GM12801 (cell line): Measurements from ENCODE around the gene AQP3.
A peak's percentile ranks its signal among the peaks of the same experiment; 100 is the strongest.

Experiments used
- TF ChIP-seq, protein P1 (sequence below): IDR thresholded peaks from one replicate; pipeline ENCODE4 v1.5.1; 2011; ENCODE audit warnings: control low read depth; ENCODE audit not compliant: insufficient read length; ENCODE audit errors: extremely low read depth

The AQP3 gene

DNA sequence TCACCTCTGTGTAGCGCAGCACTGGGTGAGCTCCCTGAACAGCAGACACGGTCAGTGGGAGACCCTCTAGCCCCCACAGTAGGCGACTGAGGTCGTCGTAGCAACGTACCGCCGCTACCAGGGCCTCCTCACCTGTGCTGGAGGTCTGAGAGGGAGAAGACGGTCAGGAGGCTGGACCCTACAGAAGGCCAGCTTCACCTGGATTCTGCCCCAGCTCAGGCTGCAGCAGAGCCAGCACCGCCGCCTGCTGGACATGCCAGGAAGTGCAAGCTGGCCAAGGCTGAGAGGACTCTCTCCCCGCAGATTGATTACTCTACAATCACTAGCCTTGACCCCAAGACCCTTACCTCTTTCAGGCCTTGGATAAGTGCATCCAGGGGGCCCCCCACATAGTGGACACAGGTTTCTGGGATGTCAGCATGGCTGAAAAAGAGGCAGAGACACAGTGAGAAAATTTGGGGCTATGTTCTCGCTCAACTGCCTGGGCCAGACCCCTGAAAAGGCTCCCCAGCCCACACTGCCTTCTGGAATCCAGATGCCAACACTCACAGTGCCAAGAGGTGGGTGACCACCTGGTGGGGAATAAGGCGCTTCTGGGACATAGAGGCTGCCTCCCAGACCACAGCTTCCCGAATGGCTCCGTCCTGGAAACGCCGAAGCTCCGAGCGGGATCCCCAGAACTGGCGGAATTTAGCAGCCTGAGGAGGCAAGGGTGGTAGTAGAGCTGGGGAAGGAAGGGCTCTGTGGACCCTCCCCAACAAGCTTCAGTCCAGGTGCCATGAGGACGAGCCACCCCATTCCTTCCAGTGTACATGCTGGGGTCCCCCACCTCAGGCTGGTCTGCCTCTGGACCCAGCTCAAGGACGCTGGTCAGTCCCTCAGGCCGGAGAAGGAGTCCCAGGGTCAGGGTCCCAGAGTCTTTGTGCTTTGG, 19.4 kb upstream of the AQP3 start:
- TF ChIP-seq, protein P1, sequence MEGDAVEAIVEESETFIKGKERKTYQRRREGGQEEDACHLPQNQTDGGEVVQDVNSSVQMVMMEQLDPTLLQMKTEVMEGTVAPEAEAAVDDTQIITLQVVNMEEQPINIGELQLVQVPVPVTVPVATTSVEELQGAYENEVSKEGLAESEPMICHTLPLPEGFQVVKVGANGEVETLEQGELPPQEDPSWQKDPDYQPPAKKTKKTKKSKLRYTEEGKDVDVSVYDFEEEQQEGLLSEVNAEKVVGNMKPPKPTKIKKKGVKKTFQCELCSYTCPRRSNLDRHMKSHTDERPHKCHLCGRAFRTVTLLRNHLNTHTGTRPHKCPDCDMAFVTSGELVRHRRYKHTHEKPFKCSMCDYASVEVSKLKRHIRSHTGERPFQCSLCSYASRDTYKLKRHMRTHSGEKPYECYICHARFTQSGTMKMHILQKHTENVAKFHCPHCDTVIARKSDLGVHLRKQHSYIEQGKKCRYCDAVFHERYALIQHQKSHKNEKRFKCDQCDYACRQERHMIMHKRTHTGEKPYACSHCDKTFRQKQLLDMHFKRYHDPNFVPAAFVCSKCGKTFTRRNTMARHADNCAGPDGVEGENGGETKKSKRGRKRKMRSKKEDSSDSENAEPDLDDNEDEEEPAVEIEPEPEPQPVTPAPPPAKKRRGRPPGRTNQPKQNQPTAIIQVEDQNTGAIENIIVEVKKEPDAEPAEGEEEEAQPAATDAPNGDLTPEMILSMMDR: peak; percentile 83

DNA sequence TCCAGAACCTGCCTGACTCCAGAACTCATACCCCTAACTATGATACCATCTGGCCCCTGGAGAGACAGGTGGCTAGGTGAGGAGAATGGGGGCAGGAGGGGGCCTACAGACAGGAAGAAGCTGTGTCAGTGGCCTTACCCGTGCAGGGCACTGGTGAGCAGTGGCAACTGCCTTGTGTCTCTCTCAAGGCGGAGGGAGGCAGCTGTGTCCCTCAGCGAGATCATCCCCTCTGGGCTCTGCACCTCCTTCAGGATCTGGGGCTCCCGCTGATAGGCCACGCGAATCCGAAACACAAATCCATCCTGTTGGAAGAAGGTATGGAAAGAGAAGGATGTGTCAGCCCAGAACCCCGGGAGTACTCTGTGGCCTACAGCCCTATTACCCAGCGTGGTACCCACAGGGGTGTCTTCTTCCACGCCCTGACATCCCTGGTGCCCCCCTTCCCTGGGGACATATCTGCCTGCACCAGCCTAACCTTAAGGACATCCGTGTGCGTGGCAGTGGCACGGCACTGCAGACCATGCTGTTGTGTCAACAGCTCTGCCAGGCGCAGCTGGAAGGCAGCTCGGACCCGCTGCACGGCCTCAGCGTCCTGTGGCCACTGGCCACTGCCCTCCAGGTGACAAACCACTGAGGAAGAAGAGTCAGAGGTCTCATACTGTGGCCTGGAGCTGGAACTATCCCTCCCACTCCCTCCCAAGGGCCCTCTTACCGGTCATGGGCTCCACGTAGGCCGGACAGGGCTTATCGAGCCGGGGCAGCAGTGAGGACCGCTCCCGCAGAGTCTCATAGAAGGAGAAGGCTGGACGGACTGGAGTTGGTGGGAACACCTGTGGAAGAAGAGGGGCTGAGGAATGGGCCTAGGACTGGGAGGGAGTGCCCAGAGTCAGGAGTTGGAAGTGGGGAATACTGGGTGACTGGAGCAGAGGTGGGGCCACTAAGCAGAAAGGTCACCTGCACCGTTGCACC, 18.5 kb upstream of the AQP3 start:
- TF ChIP-seq, protein P1: no peak

DNA sequence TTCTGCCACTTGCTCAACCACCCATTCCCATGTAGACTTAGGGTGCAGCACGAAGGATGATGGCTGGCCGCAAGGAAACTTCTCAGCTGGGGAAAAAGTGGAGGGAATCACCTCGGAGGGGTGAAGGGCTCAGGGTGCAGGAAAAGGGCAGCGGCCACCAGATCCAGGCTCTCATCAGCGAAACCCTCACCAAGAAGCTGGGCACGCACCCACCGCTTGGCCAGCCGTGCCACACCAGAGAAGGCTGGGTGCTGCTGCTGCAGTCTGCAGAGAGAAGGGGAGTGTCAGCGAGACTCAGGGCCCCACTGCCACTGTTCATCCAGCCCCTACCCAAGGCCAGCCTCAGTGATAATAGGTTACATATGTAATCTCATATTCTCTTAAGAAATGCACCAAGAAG, 17.7 kb upstream of the AQP3 start:
- TF ChIP-seq, protein P1: no peak

DNA sequence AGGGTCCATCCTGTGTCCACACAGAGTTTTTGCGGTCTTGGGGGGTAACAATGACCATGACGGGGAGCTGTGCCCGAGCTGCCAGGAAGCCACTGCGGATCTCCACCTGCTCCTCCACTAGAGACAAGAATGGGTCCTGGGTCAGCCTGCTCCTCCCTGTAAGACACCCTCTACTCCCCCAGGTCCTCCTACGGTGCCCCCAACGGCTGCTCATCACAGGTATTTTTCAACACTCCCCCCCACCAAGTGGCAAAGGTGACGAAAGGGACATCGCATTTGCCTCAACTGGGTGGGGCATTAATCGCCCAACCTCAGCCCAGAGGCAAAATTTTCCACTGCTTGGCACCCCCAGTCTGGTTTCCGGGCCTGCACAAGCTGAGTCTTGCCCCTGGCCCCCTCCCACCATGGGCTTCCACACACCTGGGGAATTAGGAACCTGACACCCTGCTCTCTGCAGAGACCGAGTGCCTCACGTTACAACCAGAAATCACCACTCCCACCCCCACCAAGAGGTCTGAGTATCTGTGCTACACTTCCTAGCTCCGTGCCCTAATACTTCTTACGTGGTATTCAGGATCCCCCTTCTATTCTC, 16.7 kb upstream of the AQP3 start:
- TF ChIP-seq, protein P1: no peak

DNA sequence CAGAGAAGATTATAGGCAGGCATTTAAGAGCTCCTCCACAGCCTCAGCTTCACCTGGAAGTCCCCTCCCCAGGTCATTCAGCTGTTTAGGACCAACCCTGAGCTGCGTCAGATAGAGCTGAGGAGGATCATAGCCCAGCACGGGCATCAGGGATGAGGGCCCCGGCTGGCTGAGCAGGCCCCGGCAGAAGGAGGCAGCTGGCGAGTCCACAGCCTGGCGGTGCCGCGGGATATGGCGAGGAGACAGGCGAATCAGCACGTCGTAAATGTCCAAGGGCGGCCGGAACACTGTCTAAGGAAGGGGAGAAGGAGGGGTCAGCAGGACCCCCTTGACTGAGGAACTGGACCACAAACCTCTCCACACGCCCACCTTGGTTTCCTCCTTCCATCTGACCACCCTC, 15.8 kb upstream of the AQP3 start:
- TF ChIP-seq, protein P1: no peak

DNA sequence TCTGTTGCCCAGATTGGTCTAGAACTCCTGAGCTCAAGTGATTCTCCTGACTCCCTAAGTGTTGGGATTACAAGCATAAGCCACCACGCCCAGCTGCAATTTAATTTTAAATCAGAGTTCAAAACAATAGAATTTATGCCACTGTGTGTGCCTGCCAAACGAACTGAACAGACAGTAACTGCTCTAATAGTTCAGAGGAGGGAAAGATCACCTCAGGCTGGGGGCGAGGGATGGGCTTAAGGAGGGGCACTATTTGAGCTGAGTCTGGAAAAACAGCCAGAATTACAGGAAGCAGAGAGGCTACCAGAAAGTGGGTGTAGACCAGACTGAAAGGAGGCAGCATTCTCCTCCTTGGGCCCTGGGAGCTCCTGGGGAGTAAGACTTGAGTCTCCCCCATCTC, 14.1 kb upstream of the AQP3 start:
- TF ChIP-seq, protein P1: no peak

DNA sequence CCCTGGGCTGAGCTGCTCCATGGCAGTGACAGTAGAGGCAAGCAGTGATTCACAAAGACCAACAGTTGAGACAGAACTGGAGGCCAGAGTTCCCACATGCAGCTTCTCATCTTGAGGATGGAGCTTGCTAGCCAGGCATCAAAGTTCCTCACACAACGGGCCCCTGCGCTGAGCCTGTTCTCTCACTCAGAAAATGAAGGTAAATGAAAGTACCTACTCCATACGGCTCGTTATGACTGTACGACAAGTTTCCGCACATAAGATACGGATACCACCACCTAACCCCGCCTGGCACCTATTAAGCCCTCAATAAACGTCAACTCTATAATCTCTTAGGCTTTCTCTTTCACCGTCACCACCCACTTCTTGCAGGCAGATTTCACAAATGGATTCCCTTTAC, 13.5 kb upstream of the AQP3 start:
- TF ChIP-seq, protein P1: no peak
